ENCODE results near the gene TP53. TPM values are rescaled to one million over a fixed set of nuclear protein-coding genes. Genes with fewer than 3 reads are reported as not detected.

TP53 gene
- total RNA-seq, 1 donor from 2014 or later: 23.6 TPM

GRCh38 chr17:7706631-7707354, 19.5 kb upstream of the TP53 start:
- DNase-seq: no peak

DNA sequence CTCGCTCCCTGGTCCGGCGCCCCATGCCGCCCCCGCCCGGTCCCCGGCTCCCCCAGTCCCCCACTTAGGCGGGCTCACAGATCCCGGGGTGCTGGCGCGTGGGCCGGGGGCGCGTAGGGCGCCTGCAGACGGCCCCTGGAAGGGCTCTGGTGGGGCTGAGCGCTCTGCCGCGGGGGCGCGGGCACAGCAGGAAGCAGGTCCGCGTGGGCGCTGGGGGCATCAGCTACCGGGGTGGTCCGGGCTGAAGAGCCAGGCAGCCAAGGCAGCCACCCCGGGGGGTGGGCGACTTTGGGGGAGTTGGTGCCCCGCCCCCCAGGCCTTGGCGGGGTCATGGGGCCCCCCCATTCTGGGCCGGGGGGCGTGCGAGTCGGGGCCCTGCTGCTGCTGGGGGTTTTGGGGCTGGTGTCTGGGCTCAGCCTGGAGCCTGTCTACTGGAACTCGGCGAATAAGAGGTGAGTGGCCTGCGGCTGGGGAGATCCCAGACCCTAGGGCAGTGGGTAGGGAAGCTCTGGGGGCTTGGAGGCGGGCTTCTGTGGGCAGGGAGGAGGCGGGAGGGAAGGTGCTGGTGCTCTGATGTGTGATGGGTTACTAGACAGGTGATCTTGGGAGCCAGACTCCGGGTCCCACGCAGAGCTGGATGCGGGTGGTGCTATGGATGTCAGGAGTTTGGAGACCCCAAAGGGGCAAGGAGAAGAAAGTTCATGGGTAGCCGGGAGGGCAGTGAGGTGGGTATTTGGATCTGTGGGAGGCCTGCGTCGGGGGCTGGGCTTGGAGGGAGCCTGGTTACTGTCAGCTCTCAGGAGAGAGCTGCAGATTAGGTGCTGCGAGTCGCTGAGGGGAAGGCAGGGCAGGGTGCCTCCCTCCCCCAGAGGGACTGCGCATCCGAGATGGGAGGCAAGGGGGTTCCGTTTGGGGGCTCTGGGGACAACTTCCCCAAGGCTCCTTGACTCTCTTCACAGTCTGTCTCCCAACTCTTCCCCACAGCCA, 18.3 kb upstream of the TP53 start:
- DNase-seq: no peak

DNA sequence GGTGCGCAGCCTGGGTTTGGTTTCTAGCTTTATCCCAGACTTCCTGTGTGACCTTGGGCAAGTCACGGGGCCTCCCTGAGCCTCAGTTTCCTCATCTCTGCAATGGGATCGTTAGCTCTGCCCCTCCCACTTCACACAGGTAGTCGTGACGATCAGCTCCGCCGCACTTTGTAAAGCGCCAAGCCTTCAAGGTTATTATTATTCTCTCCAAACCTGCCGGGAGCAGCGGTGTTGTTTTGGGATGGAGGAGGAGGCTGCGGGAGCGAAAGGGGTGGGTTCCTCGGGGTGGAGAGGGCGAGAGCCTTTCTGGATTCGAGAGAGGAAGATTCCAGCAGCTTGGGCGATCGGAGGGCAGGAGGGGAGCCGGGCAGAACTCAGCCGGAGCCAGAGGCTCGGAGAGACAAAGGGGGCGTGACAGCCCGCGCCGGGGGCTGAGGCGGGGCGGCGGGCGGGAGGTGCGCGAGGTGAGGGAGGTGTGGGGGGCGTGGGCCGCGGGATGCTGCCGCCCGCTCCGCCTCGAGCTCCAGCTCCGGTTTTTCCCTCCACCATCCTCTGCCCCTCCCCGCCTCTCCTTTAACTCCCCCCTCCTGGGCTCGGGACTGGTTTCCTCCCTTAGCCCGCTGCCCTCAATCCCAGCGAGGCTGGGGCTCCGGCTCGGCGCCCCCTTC, 17.4 kb upstream of the TP53 start, which contains the start of gene EFNB3:
Gene EFNB3, plus strand, starts transcription at position 602 of the 668 bp plus-strand sequence. CDS start 397 bp downstream, outside the sequence.
- DNase-seq: peak; percentile 73

- peak; percentile 87 for DNase-seq
Measured at GRCh38 chr17:7703584-7704479, 16.5 kb upstream of the TP53 start.

DNA sequence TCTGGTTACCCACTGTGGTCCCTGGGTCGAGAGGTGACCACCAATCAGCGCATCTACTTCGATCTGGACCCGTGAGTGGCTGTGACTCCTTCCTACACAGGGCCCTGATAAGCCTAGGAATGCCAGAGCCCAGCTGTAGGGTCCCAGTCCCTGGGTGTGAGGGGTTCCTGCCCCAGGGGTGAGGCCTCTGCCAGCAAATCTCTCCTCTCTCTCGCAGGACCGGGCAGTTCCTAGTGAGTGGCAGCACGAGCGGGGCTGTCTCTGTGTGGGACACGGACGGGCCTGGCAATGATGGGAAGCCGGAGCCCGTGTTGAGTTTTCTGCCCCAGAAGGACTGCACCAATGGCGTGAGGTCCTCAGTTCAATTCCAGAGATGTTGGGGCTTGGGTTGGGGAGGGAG, 15.5 kb upstream of the TP53 start:
- DNase-seq: no peak

GRCh38 chr17:7701681-7702080, 14.4 kb upstream of the TP53 start:
- no peak for DNase-seq

DNA sequence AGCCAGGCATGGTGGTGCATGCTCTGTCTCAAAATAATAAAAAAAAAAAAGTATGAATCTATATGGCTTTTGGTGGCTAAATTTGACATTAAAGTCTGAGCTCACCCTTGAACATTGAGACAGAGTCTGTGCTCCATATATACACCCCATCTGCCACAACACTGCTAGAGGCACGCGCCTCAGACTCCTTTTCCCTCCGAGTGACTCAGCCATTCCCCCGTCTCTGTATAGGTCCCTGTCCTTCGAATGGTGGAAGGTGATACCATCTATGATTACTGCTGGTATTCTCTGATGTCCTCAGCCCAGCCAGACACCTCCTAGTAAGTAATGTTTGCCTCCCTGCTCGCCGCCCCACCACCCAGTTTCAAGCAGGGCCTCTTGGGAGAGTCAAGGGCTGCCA, 13.2 kb upstream of the TP53 start:
- no peak for DNase-seq

- no peak for DNase-seq
Measured at GRCh38 chr17:7697828-7698588, 10.7 kb upstream of the TP53 start.

- no peak for DNase-seq
Measured at GRCh38 chr17:7695586-7695985, 8.3 kb upstream of the TP53 start.

- no peak for DNase-seq
Measured at GRCh38 chr17:7688808-7689316, 1.6 kb upstream of the TP53 start.

- DNase-seq: peak; percentile 99
Measured at GRCh38 chr17:7687908-7688807, 868 bp upstream of the TP53 start, which contains the start of gene WRAP53. Gene WRAP53, plus strand, starts transcription at chr17:7688477. Its CDS starts 172 bp downstream, at chr17:7688649.

DNA sequence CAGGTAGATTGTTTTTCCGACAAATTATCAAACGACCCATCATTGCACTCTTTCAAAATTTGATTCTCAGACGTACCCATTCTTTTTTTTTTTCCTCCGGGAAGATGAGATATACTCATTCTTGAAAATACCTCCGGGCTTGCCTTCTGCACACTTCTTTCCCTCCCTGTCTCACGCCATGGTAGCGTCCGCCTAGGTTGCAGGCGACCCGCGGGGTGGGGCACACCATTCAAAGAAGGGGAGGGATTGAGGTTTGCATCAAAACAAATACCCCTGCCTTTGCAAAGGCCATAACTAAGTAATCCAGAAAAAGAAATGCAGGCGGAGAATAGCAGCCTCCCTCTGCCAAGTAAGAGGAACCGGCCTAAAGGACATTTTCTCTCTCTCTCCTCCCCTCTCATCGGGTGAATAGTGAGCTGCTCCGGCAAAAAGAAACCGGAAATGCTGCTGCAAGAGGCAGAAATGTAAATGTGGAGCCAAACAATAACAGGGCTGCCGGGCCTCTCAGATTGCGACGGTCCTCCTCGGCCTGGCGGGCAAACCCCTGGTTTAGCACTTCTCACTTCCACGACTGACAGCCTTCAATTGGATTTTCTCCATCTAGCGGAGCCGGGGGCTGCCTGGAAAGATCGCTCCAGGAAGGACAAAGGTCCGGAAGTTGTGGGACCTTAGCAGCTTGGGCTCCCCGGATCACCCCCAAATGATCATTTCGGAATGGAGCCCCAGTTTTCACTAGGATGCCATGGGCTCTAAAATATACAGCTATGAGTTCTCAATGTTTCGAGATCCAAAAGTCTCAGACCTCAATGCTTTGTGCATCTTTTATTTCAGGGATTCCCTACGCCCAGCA, 843 bp downstream of the TP53 start:
- peak; percentile 95 for DNase-seq

- DNase-seq: peak; percentile 97
Measured at GRCh38 chr17:7685533-7686221, 1.6 kb downstream of the TP53 start.

DNA sequence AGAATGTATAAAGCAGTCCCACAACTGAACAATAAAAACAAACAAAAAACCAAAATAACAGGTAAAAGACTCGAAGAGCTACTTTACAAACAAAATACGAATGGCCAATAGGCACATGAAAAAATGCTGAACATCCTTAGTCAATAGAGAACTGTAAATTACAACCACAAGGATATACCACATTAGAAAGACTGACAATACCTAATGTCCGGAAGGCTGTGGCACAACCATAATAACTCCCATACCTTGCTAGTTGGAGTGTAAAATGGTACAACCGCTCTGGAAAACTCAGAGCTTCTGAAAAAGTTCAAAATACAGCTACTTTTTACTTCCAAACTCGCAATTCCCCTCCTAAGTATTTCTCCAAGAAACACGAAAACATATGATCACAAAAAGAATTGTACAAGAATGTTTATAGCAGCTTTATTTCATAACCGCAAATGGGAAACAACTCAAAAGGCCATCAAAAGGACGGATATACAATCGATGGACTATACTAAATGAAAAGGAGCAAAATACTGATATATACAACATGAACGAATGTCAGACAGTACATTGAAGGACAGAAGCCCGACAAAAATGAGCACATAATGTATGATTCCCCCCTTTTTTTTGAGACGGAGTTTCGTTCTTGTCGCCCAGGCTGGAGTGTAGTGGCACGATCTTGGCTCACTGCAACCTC, 2.3 kb downstream of the TP53 start:
- DNase-seq: no peak

DNA sequence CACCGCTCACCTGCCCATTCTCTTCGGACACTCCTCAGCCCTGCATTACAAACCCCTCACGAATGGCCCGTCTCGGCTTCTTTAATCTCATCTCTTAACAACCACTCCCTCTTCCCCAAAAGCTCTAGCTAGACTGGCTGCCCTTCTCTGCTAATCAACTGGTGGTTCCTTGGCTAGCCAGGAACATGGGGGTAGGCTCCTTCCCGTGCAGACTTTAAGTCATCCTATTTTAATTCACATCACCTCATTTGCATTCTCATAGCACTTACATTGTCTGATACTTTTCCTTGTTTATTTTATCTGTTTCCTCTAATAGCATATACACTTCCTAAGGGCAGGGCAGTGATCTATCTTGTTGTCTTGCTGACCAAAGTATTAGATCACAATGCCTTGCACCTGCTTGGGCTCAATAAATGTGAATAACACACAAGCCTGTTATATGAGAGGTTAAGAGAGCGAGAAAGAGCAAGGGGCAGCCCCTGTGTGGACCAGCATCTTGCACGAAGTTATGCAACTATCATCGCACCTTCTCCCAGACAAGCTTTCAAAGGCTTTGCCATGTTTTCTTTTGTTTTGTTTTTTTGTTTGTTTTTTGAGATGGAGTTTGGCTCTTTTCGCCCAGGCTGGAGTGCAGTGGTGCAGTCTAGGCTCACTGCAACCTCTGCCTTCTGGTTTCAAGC, 9.8 kb downstream of the TP53 start:
- DNase-seq: no peak

- DNase-seq: no peak
Measured at GRCh38 chr17:7676533-7676932, 10.8 kb downstream of the TP53 start.
